ENCODE data around the gene GLI3.

GLI3 gene

DNA sequence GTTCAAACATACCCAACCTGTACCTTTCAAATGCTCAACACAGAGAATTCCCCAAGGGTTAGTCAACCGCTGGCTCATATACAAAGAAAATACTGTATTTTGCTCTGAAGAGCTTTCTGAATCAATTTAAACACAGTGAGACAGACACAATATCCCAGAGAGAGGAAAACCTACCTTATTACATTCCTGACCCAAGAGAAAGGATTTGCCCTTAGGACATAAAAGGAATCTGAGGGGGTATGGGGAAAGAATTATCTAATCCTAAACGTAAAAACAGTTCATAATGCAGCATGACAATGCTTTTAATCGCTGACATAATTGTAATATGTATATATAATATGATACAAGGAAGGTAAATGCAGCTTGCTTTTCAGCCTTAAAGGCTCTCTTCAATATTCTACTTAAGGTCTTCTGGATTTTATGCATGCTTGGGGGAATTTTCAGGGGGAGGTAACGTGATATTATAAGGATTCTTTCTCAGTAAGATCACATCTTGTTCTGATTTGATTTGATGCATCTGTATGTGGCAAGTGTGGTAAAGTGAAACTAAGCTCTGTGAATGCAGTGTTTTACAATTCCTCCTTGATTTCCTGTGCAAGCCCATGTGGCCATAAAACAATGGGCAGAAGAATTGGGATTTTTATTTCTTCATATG is 240.5 kb downstream of the GLI3 start:
- DNase-seq (ENCODE audit: low spot score), result no peak
- in situ Hi-C loops (cut with MboI; ENCODE audit: low pct_unique_long_range_greater_than_20kb, low sequenced_read_pairs, unreplicated experiment), result no loop called here
- TF ChIP-seq, protein P1, sequence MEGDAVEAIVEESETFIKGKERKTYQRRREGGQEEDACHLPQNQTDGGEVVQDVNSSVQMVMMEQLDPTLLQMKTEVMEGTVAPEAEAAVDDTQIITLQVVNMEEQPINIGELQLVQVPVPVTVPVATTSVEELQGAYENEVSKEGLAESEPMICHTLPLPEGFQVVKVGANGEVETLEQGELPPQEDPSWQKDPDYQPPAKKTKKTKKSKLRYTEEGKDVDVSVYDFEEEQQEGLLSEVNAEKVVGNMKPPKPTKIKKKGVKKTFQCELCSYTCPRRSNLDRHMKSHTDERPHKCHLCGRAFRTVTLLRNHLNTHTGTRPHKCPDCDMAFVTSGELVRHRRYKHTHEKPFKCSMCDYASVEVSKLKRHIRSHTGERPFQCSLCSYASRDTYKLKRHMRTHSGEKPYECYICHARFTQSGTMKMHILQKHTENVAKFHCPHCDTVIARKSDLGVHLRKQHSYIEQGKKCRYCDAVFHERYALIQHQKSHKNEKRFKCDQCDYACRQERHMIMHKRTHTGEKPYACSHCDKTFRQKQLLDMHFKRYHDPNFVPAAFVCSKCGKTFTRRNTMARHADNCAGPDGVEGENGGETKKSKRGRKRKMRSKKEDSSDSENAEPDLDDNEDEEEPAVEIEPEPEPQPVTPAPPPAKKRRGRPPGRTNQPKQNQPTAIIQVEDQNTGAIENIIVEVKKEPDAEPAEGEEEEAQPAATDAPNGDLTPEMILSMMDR (IDR thresholded peaks at IDR 0.05; ENCODE audit: extremely low read depth, insufficient read depth, missing control alignments), result no peak

DNA sequence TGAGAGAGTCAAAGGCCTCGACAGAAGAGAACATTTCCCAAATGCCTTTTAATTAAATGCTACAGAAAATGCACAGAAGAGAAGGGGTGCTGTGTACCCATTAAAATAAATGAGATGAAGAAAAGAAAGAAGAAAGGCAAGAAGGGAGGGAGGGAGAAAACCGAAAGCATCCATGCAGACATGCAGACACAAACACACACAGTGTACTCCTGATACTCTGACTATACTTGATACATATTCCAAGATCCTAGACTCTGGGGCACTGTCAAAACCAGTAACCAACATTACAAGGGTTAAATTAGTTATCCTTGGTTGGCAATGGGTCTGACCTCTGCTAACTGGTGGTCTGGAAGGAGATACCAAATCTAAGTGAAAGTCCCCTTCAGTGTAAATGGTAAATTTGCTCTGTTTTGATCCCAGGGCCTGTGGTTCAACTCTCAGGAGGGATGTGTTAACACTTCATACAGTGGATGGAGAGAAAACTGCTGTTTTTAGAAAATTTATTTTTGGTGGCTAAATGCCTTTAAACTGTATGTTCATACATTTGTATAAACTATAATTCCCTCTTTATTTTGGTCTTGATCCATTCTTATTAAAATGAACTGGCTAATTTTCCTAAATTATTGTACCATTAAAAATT is 241.3 kb downstream of the GLI3 start:
- in situ Hi-C loops (cut with MboI; ENCODE audit: low pct_unique_long_range_greater_than_20kb, low sequenced_read_pairs, unreplicated experiment), result no loop called here
- DNase-seq (ENCODE audit: low spot score), result no peak
- TF ChIP-seq, protein P1 (IDR thresholded peaks at IDR 0.05; ENCODE audit: extremely low read depth, insufficient read depth, missing control alignments), result no peak

DNA sequence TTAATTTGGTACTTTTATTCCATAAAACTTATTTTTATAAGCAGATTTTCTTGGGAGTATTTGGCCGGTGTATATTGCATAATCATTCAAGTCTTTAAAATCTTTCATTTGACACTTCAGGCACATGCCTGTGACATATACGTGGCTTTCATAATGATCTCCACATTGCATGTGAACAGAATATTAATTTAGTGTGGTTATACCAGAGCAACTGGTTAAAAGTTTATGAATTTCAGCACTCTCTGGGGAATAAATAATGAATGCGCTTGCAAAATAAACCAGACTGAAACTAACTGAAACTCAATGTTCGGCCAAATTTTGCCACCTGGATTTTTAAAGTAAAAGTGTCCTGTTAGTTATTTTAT is 242.3 kb downstream of the GLI3 start:
- in situ Hi-C loops (cut with MboI; ENCODE audit: low pct_unique_long_range_greater_than_20kb, low sequenced_read_pairs, unreplicated experiment), result no loop called here
- TF ChIP-seq, protein P1 (IDR thresholded peaks at IDR 0.05; ENCODE audit: extremely low read depth, insufficient read depth, missing control alignments), result no peak

DNA sequence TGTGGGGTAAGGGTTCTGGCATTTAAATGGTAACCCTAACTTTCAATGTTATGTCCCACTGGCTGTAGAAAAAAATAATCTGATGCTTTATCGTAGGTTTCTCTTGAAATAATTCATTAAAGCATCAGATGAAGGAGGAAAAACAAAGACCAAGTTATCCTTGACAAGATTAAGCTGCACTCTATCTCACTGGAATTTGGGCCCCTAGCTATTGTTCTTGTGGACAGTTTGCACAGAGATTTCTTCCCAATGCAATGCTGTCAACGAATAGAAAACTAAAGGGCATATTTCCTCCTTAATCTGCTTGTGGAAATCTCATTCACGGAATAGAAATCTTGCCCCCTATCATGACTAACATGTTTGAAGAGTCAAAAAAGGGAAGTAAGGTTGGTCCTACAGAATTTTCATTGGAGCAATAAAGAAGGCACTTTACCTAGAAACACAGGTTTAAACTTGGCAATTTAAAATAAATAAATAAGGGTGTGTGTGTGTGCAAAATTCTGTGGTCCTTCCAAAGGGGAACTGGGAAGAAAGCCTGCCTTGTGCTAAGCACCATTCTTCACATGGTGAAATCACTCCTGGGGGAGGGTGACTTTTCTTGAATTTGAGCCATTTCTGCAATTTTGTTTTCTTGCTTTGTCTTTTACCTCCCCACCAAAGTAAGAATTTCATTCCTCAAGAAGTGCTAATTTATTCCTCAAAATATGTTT is 242.8 kb downstream of the GLI3 start:
- DNase-seq (ENCODE audit: low spot score), result no peak
- TF ChIP-seq, protein P1 (IDR thresholded peaks at IDR 0.05; ENCODE audit: extremely low read depth, insufficient read depth, missing control alignments), result no peak
- in situ Hi-C loops (cut with MboI; ENCODE audit: low pct_unique_long_range_greater_than_20kb, low sequenced_read_pairs, unreplicated experiment), result no loop called here

More for the DNA sequence above, 242.3 kb downstream of the GLI3 start:
- no peak for DNase-seq (ENCODE audit: low spot score)

DNA sequence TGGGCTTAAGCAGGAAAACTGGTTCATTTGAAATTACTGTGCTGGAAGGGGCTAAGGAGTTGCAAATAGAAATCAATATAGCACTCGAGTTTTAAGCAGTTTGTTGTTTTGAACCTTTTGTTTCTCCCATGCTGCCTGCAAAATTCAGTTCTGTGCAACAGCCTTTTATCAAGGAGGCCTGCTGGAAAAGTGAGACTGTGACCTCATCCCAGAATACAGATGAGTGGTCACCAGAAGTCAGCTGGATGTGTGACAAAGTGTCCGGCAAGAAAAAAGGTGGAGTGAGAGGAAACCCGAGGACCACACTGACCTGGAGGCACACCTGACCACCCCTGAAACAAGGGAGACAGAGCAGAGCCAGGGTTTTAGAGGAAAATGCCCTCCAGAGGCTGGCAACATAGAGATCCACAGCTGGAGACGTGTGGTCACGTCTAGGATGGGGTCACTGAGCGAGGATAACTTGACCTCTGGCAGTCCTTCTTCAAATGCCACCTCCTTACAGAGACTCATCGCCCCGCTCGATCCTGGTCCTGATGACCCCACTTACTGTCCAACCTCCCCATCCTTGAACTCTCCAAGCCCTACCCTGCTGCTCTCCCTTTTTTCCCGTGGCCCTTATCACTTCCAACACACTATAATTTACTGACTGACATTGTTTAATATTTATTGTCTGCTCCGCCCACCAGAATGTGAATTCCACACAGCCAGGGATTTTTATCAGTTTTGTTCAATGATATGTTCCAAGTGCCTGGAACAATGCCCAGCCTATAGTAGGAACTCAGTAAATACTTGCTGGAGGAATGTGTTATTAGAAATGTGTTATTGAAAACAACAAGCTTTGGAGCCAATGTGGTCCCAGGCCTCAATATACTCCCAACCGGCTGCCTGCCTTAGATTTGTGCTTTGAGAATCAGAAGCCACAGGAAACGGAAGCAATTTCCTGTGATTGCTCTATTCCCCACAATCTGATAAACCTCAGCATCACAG is 243.8 kb downstream of the GLI3 start:
- no peak for DNase-seq (ENCODE audit: low spot score)
- in situ Hi-C loops (cut with MboI; ENCODE audit: low pct_unique_long_range_greater_than_20kb, low sequenced_read_pairs, unreplicated experiment), result no loop called here

More for the DNA sequence above, 243.8 kb downstream of the GLI3 start:
- TF ChIP-seq, protein P1 (IDR thresholded peaks at IDR 0.05; ENCODE audit: extremely low read depth, insufficient read depth, missing control alignments), result no peak

Measured in GM13977 (cell line).